NCI-H146 (cell line): ENCODE data around the gene FERMT2.

ENCODE experiments used
- DNase-seq: peaks from one replicate; lab custom pipeline; 2025; lab: John Stamatoyannopoulos, UW

The FERMT2 gene

GRCh38 chr14:52950898-52951680, at the start of gene FERMT2:
TSS of gene FERMT2 (minus strand) at chr14:52951050. CDS start at chr14:52950568, 482 bp downstream.
- peak; percentile 77 for DNase-seq

- no peak for DNase-seq
These were observed 47.6 kb upstream of the FERMT2 start for GRCh38 chr14:52998376-52999015.

GRCh38 chr14:52996493-52996892, 45.6 kb upstream of the FERMT2 start:
- DNase-seq: no peak

GRCh38 chr14:52995998-52996397, 45.1 kb upstream of the FERMT2 start:
- DNase-seq: no peak

- no peak for DNase-seq
These were observed 41.5 kb upstream of the FERMT2 start for GRCh38 chr14:52992236-52992870.

- no peak for DNase-seq
These were observed 37.3 kb upstream of the FERMT2 start for GRCh38 chr14:52988139-52988538.

GRCh38 chr14:52987514-52987913, 36.7 kb upstream of the FERMT2 start:
- peak; percentile 22 for DNase-seq

- DNase-seq: no peak
These were observed 36.2 kb upstream of the FERMT2 start for GRCh38 chr14:52987042-52987441.

- no peak for DNase-seq
These were observed 26.9 kb upstream of the FERMT2 start for GRCh38 chr14:52977798-52978197.

- no peak for DNase-seq
These were observed 23.6 kb upstream of the FERMT2 start for GRCh38 chr14:52974406-52974805.

GRCh38 chr14:52961060-52961639, 10.3 kb upstream of the FERMT2 start:
- DNase-seq: peak; percentile 37

GRCh38 chr14:52960627-52961026, 9.8 kb upstream of the FERMT2 start:
- no peak for DNase-seq

GRCh38 chr14:52954346-52955214, 3.7 kb upstream of the FERMT2 start:
- no peak for DNase-seq

GRCh38 chr14:52951681-52952554, 1.1 kb upstream of the FERMT2 start:
- peak; percentile 37 for DNase-seq

- peak; percentile 16 for DNase-seq
These were observed 396 bp downstream of the FERMT2 start for GRCh38 chr14:52950410-52950897.

- no peak for DNase-seq
These were observed 990 bp downstream of the FERMT2 start for GRCh38 chr14:52949711-52950409.

- DNase-seq: no peak
These were observed 1.6 kb downstream of the FERMT2 start for GRCh38 chr14:52949249-52949648.

- DNase-seq: no peak
These were observed 2.0 kb downstream of the FERMT2 start for GRCh38 chr14:52948836-52949235.

- no peak for DNase-seq
These were observed 2.8 kb downstream of the FERMT2 start for GRCh38 chr14:52948039-52948438.

GRCh38 chr14:52944254-52944653, 6.6 kb downstream of the FERMT2 start:
- no peak for DNase-seq
